ENCODE results near the gene C1orf21. TPM values are rescaled to one million over a fixed set of nuclear protein-coding genes. Genes with fewer than 3 reads are reported as not detected.

C1orf21 gene
- total and polyA plus RNA-seq, 2 of the 4 experiments (the other 2 are of a cell fraction), result 6.4 to 9.9 TPM

GRCh38 chr1:184672013-184672726 lies 285.3 kb downstream of the C1orf21 start:
- ATAC-seq (ENCODE audit: low read depth), result no peak
- H3K79me1 ChIP-seq (ENCODE audit: low read depth in 1 of 2, low read length in 2 of 2), result no peaks in the 10 kb centered on the region
- H3K23ac ChIP-seq (ENCODE audit: low read depth, low read length), result no peak overlapping the region
- DNase-seq, result no peak
- no peak overlapping the region for H3K4ac ChIP-seq (ENCODE audit: low read depth, low read length)
- H3K9me3 ChIP-seq (ENCODE audit: control insufficient read depth, insufficient read depth, low read length), result no peaks in the 10 kb centered on the region
- no peak overlapping the region for H4K5ac ChIP-seq (ENCODE audit: low read depth, low read length)
- no peaks in the 10 kb centered on the region for H3K4me1 ChIP-seq (ENCODE audit: control insufficient read depth, insufficient read depth, low read length)
- no peak overlapping the region for H3K27ac ChIP-seq (ENCODE audit: insufficient read depth, low read length)
- no peak overlapping the region for H2BK5ac ChIP-seq (ENCODE audit: low read depth, low read length, poor library complexity, severe bottlenecking)
- intact Hi-C loops (cut with micrococcal nuclease), result no loop called here
- H3K4me2 ChIP-seq (ENCODE audit: low read depth, low read length), result no peak overlapping the region
- no peak overlapping the region for H3K4me3 ChIP-seq (ENCODE audit: insufficient read depth, low read depth, low read length)
- no TSS peak for BruUV-seq (replicated peaks)
- H3K14ac ChIP-seq (replicated peaks; ENCODE audit: low read depth, low read length), result no peak overlapping the region
- in situ Hi-C loops (cut with MboI; ENCODE audit: low sequenced_read_pairs), result loop anchor here (25.0 kb wide), 1 partner anchor 1010 kb away; the partner anchor contains the start of gene APOBEC4
- no peak overlapping the region for H2AK5ac ChIP-seq (ENCODE audit: low read depth, low read length)
- no peak overlapping the region for H3K56ac ChIP-seq (ENCODE audit: extremely low read depth, insufficient read depth, low read length)
- no peak overlapping the region for H3K18ac ChIP-seq (ENCODE audit: low read depth, low read length)
- H2BK120ac ChIP-seq (ENCODE audit: low read depth, low read length), result no peak overlapping the region
- H3K9me1 ChIP-seq (ENCODE audit: insufficient read depth, low read length), result no peaks in the 10 kb centered on the region
- H4K91ac ChIP-seq (ENCODE audit: insufficient read depth, low read depth, low read length), result no peak overlapping the region
- TF ChIP-seq RFX5 (IDR thresholded peaks at IDR 0.05; ENCODE audit: low read depth, low read length), result no peak
- no peak for TF ChIP-seq MXI1 (IDR thresholded peaks at IDR 0.05; ENCODE audit: borderline replicate concordance, low read depth, low read length)
- TF ChIP-seq RCOR1 (IDR thresholded peaks at IDR 0.05; ENCODE audit: insufficient replicate concordance, low read length), result no peak
- TF ChIP-seq BHLHE40 (IDR thresholded peaks at IDR 0.05; ENCODE audit: low read depth, low read length), result no peak
- no peak for TF ChIP-seq MAFK (IDR thresholded peaks at IDR 0.05; ENCODE audit: low read depth, low read length)
- TF ChIP-seq MAZ (IDR thresholded peaks at IDR 0.05; ENCODE audit: borderline replicate concordance, low read depth, low read length), result no peak
- TF ChIP-seq RAD21 (IDR thresholded peaks at IDR 0.05; ENCODE audit: low read length), result no peak
- no peak for TF ChIP-seq POLR2A (IDR thresholded peaks at IDR 0.05; ENCODE audit: low read depth, low read length)
- no peak for TF ChIP-seq SMC3 (IDR thresholded peaks at IDR 0.05; ENCODE audit: low read depth, low read length)
- no peak overlapping the region for H2BK15ac ChIP-seq (ENCODE audit: low read depth, low read length)
- POLR2A ChIA-PET (ENCODE audit: unreplicated experiment), result no interaction called here
- 100% methylated on average over 1 of the region's 9 CpGs; no CpG with 5 or more reads in 1 of the 2 experiments for WGBS, 2 experiments (ENCODE audit: extremely low coverage in 2 of 2, insufficient read length in 1 of 2)
- no peak overlapping the region for H3K9ac ChIP-seq (ENCODE audit: low read depth, low read length)
- H2AFZ ChIP-seq (replicated peaks; ENCODE audit: low read length, poor library complexity), result no peak overlapping the region
- no peak overlapping the region for H4K8ac ChIP-seq (ENCODE audit: low read depth in 2 of 2, low read length in 2 of 2)
- H3K27me3 ChIP-seq (ENCODE audit: control insufficient read depth, insufficient read depth, low read length), result peaks cover 13% of the 10 kb centered on the region
- CTCF ChIA-PET, result interaction anchor here (2.0 kb wide), 1 partner anchor 8 kb away, joined by 5 read pairs; no protein-coding TSS in a partner anchor
- no peak overlapping the region for H2AK9ac ChIP-seq (replicated peaks; ENCODE audit: low read depth, low read length, poor library complexity)
- dilution Hi-C loops (cut with HindIII; ENCODE audit: low sequenced_read_pairs, unreplicated experiment), result no loop called here
- no peaks in the 10 kb centered on the region for H4K20me1 ChIP-seq (ENCODE audit: insufficient read depth, low read length)
- no peaks in the 10 kb centered on the region for H3K36me3 ChIP-seq (ENCODE audit: control insufficient read depth, insufficient read depth, low read length)
- no peak overlapping the region for H2BK20ac ChIP-seq (ENCODE audit: low read depth, low read length)
